GM23338 (cell line): Measurements from ENCODE around the gene GABARAPL1. TPM values are rescaled to one million over a fixed set of nuclear protein-coding genes. Genes with fewer than 3 reads are reported as not detected.

ENCODE experiments used
- ATAC-seq: fragments of 200-7000 bp; cut with Tn5 transposase; 3 replicates; pipeline ENCODE4 v1.9.1; 2020
- DNase-seq: peaks from one replicate; pipeline ENCODE4 v3.0.0-alpha.2; 2015; ENCODE audit warnings: low spot score
- H2AFZ ChIP-seq: fragments of 200-600 bp; sonication (generic); 2 replicates; pipeline ENCODE4 v1.8.0; 2016; ENCODE audit warnings: antibody characterized with exemption, mild to moderate bottlenecking, moderate library complexity
- H3F3A ChIP-seq: fragments of 200-600 bp; sonication (generic); replicated peaks from 2 replicates; pipeline ENCODE4 v1.8.0; 2017; ENCODE audit warnings: antibody characterized with exemption, mixed run types, low read depth
- H3K27ac ChIP-seq: fragments of 200-600 bp; sonication (generic); 2 replicates; pipeline ENCODE4 v1.6.1; 2016; ENCODE audit warnings: low read depth
- H3K27me3 ChIP-seq: fragments of 200-600 bp; sonication (generic); 2 replicates; pipeline ENCODE4 v1.8.0; 2016; ENCODE audit warnings: mild to moderate bottlenecking, mixed run types, moderate library complexity; ENCODE audit not compliant: insufficient read depth
- H3K36me3 ChIP-seq: fragments of 200-600 bp; sonication (generic); 2 replicates; pipeline ENCODE4 v1.8.0; 2016; ENCODE audit warnings: mild to moderate bottlenecking; ENCODE audit not compliant: insufficient read depth
- H3K4me1 ChIP-seq: fragments of 200-600 bp; sonication (generic); 2 replicates; pipeline ENCODE4 v1.8.0; 2016; ENCODE audit warnings: mild to moderate bottlenecking, moderate library complexity; ENCODE audit not compliant: insufficient read depth
- H3K4me2 ChIP-seq: fragments of 200-600 bp; sonication (generic); 2 replicates; pipeline ENCODE4 v1.7.1; 2017; ENCODE audit warnings: mixed run types
- H3K4me3 ChIP-seq: fragments of 200-600 bp; sonication (generic); 2 replicates; pipeline ENCODE4 v1.6.1; 2016; ENCODE audit warnings: mixed run types
- H3K79me2 ChIP-seq: fragments of 200-600 bp; sonication (generic); replicated peaks from 2 replicates; pipeline ENCODE4 v1.8.0; 2017; ENCODE audit warnings: mild to moderate bottlenecking; ENCODE audit not compliant: insufficient read depth
- H3K9me2 ChIP-seq: fragments of 200-600 bp; sonication (generic); 2 replicates; pipeline ENCODE4 v1.8.0; 2017; ENCODE audit not compliant: insufficient read depth
- H4K20me1 ChIP-seq: fragments of 200-600 bp; sonication (generic); replicated peaks from 2 replicates; pipeline ENCODE4 v1.8.0; 2017; ENCODE audit warnings: mild to moderate bottlenecking; ENCODE audit not compliant: insufficient read depth
- H3K27ac Mint-ChIP-seq: 2 replicates; pipeline ENCODE4 v1.8.0; 2020; ENCODE audit warnings: inconsistent platforms, mild to moderate bottlenecking, moderate library complexity, mixed read lengths
- H3K27me3 Mint-ChIP-seq: 3 replicates; pipeline ENCODE4 v1.8.0; 2022; ENCODE audit warnings: low read depth, mild to moderate bottlenecking, moderate library complexity, mixed read lengths, inconsistent platforms; ENCODE audit not compliant: insufficient read depth, poor library complexity
- H3K36me3 Mint-ChIP-seq: 3 replicates; pipeline ENCODE4 v1.8.0; 2021; ENCODE audit warnings: low read depth, mild to moderate bottlenecking, inconsistent platforms, moderate library complexity, mixed read lengths
- H3K4me1 Mint-ChIP-seq: 3 replicates; pipeline ENCODE4 v1.8.0; 2020; ENCODE audit warnings: mild to moderate bottlenecking, inconsistent platforms, mixed read lengths
- H3K4me3 Mint-ChIP-seq: 3 replicates; pipeline ENCODE4 v1.8.0; 2021; ENCODE audit warnings: moderate library complexity, mild to moderate bottlenecking, inconsistent platforms, mixed read lengths
- H3K9me3 Mint-ChIP-seq: 3 replicates; pipeline ENCODE4 v1.8.0; 2020; ENCODE audit warnings: moderate library complexity, mild to moderate bottlenecking, inconsistent platforms, mixed read lengths
- CREB1 ChIP-seq: fragments of 250-450 bp; sonication (Bioruptor Pico); IDR thresholded peaks from 2 replicates; pipeline ENCODE4 v1.5.0; 2020; ENCODE audit warnings: low read depth, mild to moderate bottlenecking, moderate library complexity
- CTCF ChIP-seq, 2 experiments: fragments of 200-600 bp in 1 of 2; sonication (generic) in 1 of 2; conservative IDR thresholded peaks; 2 replicates each; pipeline versions ENCODE4 v1.5.1 to v1.6.1; 2016 to 2017; ENCODE audit warnings: antibody characterized with exemption in 2 of 2, low read depth in 2 of 2, mild to moderate bottlenecking in 2 of 2, moderate library complexity in 1 of 2
- EZH2 ChIP-seq: fragments of 200-600 bp; sonication (generic); IDR thresholded peaks from one replicate; pipeline ENCODE4 v1.8.0; 2017; ENCODE audit warnings: antibody characterized with exemption, mild to moderate bottlenecking, low read depth; ENCODE audit not compliant: unreplicated experiment
- POLR2AphosphoS5 ChIP-seq: IDR thresholded peaks from 2 replicates; pipeline ENCODE4 v1.6.1; 2016; ENCODE audit warnings: antibody characterized with exemption, low read depth
- ZNF114 ChIP-seq: fragments of 250-450 bp; sonication (Bioruptor Pico); IDR thresholded peaks from 2 replicates; pipeline ENCODE4 v1.5.0; 2020; ENCODE audit warnings: mild to moderate bottlenecking, moderate library complexity
- ZNF331 ChIP-seq: fragments of 250-450 bp; sonication (Bioruptor Pico); IDR thresholded peaks from 2 replicates; pipeline ENCODE4 v1.5.0; 2020; ENCODE audit warnings: low read depth, mild to moderate bottlenecking, moderate library complexity
- polyA plus RNA-seq: library from polyadenylated mRNA; unstranded; fragments of >200 nt; fragmentation: Nextera tagmentation; extraction: Ambion mirVana; gene quantifications from 2 replicates; pipeline ENCODE4 v1.2.1, GENCODE V29; 2016
- total RNA-seq: library from RNA; depleted of rRNA; stranded (reverse); fragments of >200 nt; shearing (Covaris generic); gene quantifications from 2 replicates; pipeline ENCODE4 v1.2.3, GENCODE V29; 2014
- TF ChIP-seq, protein P1 (sequence below): IDR thresholded peaks from one replicate; pipeline ENCODE4 v1.6.1; 2018; ENCODE audit warnings: antibody characterized with exemption; ENCODE audit not compliant: unreplicated experiment
- TF ChIP-seq, protein P2 (sequence below): IDR thresholded peaks from 2 replicates; pipeline ENCODE4 v1.6.1; 2016; ENCODE audit warnings: antibody characterized with exemption

The GABARAPL1 gene
- total and polyA plus RNA-seq, 2 experiments from 2014 or later = 35.7 to 77.8 TPM

DNA sequence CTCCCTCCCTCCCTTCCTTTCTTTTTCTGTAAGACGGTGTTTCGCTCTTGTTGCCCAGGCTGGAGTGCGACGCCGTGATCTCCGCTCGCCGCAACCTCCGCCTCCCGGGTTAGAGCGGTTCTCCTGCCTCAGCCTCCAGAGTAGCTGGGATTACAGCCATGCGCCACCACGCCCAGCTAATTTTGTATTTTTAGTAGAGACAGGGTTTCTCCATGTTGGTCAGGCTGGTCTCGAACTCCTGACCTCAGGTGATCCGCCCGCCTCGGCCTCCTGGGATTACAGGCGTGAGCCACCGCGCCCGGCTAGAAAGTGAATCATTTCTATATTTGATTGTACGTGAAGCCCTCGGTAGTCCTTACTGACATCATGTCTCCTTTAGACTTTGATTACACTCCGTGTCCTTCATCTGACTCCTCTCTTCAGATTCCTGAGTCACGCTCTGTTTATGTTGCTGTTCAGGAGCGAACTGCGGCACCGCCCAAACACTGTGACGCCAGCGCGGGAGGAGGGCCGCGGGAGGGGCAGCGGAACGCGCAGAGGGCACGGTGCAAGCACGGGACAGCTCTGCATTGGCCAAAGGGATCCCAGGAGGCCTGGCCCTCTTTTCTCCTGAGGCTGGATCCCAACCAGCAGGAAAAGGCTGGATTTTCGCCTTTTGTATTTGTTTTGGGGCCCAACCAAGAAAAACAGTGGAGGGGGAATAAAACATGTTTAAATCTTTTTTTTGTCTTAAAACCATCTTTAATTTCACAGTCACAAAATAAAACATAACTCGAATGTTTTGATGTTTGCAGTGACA, 538 bp upstream of the GABARAPL1 start:
- Mint-ChIP-seq H3K4me3 (peak overlapping the region; percentile 95), H3K27me3 (peaks cover 8% of the 10 kb centered on the region), H3K9me3 (no peaks in the 10 kb centered on the region; the same call in 2 of the 3 replicates), H3K4me1 (peaks cover 18% of the 10 kb centered on the region), H3K27ac (peak overlapping the region; percentile 99), H3K36me3 (peaks cover 2% of the 10 kb centered on the region; the same call in 1 of the 3 replicates)
- peak; percentile 94 for DNase-seq
- H3K4me2 ChIP-seq = peak overlapping the region; percentile 87
- no peaks in the 10 kb centered on the region for H3K27me3 ChIP-seq
- no peak overlapping the region for H2AFZ ChIP-seq
- peak overlapping the region; percentile 95 for H3K4me3 ChIP-seq
- H3K9me2 ChIP-seq = no peaks in the 10 kb centered on the region
- TF ChIP-seq ZNF114 (CRISPR knock-in tag) (no peak), POLR2AphosphoS5 (peak; percentile 12), CREB1 (CRISPR knock-in tag) (peak; percentile 26), ZNF331 (CRISPR knock-in tag) (no peak), CTCF (conservative IDR thresholded peaks at IDR 0.05; ENCODE audit: low read depth in 2 of 2) (no peak), EZH2 (no peak)
- TF ChIP-seq, protein P1, sequence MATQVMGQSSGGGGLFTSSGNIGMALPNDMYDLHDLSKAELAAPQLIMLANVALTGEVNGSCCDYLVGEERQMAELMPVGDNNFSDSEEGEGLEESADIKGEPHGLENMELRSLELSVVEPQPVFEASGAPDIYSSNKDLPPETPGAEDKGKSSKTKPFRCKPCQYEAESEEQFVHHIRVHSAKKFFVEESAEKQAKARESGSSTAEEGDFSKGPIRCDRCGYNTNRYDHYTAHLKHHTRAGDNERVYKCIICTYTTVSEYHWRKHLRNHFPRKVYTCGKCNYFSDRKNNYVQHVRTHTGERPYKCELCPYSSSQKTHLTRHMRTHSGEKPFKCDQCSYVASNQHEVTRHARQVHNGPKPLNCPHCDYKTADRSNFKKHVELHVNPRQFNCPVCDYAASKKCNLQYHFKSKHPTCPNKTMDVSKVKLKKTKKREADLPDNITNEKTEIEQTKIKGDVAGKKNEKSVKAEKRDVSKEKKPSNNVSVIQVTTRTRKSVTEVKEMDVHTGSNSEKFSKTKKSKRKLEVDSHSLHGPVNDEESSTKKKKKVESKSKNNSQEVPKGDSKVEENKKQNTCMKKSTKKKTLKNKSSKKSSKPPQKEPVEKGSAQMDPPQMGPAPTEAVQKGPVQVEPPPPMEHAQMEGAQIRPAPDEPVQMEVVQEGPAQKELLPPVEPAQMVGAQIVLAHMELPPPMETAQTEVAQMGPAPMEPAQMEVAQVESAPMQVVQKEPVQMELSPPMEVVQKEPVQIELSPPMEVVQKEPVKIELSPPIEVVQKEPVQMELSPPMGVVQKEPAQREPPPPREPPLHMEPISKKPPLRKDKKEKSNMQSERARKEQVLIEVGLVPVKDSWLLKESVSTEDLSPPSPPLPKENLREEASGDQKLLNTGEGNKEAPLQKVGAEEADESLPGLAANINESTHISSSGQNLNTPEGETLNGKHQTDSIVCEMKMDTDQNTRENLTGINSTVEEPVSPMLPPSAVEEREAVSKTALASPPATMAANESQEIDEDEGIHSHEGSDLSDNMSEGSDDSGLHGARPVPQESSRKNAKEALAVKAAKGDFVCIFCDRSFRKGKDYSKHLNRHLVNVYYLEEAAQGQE = no peak
- TF ChIP-seq, protein P2, sequence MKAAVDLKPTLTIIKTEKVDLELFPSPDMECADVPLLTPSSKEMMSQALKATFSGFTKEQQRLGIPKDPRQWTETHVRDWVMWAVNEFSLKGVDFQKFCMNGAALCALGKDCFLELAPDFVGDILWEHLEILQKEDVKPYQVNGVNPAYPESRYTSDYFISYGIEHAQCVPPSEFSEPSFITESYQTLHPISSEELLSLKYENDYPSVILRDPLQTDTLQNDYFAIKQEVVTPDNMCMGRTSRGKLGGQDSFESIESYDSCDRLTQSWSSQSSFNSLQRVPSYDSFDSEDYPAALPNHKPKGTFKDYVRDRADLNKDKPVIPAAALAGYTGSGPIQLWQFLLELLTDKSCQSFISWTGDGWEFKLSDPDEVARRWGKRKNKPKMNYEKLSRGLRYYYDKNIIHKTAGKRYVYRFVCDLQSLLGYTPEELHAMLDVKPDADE = no peak
- H3K4me1 ChIP-seq = peaks cover 17% of the 10 kb centered on the region
- H3F3A ChIP-seq = no peaks in the 10 kb centered on the region
- H3K27ac ChIP-seq = peak overlapping the region; percentile 95
- peak; percentile 86 for ATAC-seq
- no peaks in the 10 kb centered on the region for H4K20me1 ChIP-seq
- H3K79me2 ChIP-seq = peaks cover 31% of the 10 kb centered on the region
- H3K36me3 ChIP-seq = no peaks in the 10 kb centered on the region
